Stimulated activated CD4-positive, alpha-beta T cell treated with anti-CD3 and anti-CD28 coated beads, Interleukin-4, amount 100 ng/mL, for 24 hours (primary cell): Measurements from ENCODE around the gene SETMAR.
"Not testable (repeated sequence)": the region's sequence is repeated elsewhere in the genome, so short reads cannot be mapped to it uniquely, and the experiment has no call there.

ENCODE experiments used
- DNase-seq: peaks from one replicate; pipeline ENCODE4 v3.0.0-alpha.2; 2020

Gene SETMAR

DNA sequence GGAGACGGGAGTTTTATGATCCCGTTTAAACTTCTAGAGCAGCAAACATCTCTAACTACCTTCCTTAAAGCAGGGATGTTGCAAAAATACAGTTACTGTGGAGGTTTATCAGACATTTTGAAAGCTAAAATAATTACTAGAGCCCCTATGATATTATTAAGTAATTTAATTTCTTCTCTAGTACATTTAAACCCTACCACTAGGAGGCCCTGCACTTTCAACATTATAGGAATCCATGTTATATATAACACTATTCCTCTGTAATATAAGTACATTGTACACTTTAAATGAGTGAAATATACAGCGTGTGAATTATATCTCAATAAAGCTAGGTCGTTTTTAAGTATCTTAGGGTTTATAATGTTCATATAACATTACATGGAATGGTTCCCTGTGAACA lies 11.5 kb downstream of the SETMAR start:
- DNase-seq = no peak

DNA sequence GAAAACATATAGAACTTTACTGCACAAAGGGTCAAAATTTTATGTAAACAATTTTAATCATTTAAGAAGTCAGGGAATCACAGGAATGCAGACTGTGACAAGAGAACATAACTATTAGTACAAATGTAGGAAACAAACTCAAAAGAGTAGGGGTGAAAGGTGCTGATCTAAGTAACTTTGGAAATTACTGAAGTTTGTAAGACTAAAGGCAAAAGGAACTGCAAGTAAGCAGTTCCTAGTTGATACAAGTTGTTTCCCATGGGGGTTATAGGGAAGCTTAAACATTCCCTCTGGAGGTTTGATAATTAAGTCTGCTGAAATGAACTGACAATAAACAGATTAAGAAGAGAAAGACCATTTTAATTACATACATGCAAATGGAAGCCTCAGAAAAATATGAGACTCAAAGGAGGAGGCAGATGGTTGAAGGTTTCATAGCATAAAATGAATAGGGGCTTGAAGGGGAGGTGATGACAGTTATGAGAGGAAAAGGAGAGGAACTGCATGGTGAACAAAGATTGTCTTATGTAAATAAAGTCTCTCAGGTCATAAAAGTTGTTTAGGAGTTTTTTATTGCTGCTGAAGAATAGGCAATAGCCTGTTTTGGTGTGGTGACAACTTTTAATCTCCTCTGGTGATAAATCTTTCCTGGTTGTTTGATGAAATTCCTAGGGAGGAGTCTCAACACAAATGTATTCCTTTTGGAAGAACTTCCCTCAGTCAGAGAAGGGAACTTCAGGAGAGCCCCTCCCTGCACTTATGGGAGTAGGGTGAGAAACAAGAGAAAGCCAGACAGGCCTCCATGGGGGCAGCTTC lies 17.1 kb downstream of the SETMAR start:
- DNase-seq = no peak

DNA sequence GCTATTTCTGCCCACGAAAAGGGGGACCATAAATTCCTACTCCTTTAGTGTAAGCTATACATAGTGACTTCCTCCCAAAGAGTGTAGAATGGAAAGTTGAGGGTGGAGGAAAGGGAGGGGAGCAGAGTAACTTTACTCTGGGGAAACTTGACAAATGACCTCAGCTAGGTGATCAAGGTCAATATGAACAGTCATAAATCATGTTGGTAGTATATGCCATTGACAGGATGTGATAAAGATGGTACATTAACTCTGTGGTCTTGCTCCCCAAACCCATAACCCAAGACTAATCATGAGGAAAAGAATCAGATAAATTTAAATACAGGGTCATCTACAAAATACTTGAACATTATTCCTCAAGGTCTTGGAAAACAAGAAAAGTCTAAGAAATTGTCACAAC lies 18.6 kb downstream of the SETMAR start:
- DNase-seq = no peak

DNA sequence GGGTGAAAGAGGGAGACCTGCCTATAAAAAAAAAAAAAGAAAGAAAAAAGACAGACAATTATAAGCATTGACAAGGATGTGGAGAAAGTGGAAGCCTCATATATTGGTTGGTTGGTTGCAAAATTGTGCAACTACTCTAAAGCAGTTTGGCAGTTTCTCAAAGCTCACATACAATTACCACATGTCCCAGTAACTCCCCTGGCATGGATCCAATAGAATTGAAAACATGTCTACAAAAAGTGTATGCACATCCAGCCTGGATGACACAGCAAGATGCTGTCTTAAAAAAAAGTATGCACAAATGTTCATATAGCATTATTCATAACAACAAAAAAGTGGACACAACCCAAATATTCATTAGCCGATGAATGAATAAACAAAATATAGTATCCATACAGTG lies 19.5 kb downstream of the SETMAR start:
- no peak for DNase-seq

DNA sequence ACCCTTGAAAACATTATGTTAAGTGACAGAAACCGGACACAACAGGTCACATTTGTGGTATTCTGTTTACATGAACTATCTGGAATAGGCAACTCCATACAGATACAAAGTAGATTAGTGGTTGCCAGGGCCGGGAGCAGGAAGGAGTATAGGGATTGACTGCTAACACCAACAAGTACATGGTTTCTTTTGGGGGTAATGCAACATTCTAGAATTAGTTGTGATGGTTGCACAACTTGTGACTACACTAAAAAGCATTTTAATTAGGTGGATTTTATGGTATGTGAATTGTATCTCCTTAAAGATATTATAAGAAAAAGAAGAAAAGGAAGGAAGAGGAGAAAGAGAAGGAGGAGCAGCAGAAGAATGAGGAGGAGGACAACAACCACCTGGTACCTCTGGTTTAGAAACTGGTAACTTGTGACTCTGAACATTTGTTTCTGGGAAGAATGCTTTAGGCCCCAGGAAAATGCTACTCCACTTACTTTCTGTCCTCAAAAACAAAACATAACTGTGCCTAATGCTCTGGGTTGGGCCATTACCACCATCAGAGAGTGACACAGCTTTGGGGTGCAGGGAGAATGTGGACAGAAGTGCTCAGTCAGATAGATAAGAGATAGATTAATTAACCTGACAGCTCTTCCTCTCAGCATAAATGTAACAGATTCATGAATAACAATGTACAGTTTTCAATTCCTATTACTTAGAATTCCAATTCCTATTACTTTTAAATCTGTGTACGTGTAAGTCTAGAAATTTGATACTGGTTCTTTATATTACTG lies 20.3 kb downstream of the SETMAR start:
- no peak for DNase-seq

DNA sequence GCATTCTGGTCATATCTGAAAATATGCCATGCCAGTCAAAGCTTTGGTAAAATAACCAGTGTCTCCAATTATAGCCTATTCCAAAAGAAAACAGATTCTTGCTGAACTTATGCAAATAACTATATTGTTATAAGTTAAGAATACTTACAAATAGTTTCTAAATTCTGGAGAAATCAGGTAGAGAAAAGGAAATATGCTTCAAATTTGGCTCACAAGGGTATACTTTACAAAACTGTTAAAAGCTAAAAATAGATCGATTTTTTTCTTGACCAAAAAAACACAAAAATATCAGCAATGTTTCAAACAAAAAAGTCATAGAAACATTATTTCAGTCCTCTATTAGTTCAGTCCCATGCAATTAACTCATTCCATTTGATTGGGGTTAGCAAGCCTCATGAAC lies 23.7 kb downstream of the SETMAR start:
- no peak for DNase-seq

DNA sequence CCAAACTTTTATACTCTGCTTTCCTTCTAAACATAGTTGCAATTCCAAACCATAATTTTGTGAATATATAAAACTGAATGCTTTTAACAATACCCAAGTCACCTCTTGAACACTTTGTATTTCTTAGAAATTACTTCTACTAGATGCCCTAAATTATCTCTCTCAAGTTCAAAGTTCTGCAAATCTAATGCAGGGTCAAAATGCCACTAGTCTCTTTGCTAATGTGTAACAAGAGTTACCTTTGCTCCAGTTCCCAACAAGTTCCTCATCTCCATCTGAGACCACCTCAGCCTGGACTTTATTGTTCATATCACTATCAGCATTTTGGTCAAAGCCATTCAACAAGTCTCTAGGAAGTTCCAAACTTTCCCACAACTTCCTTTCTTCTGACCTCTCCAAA lies 26.6 kb downstream of the SETMAR start:
- not testable (repeated sequence) for DNase-seq

DNA sequence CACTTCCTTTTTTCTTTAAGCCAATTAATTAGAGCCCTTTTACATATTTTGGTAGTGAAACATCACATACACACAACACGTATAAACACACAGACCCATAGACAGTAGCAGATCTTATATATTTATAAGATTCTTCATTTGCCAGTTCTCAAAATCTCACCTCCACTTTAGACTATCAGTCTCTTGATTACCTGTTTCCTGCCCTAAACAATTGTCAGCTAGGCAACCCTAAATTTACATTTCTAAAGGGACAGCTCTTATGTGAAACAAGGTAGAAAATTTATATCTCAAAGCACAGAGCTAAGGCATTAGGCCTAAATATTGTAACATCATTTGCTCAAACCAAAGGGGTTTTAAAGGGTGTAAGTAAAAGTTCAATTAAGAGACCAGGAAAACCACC lies 28.9 kb downstream of the SETMAR start:
- DNase-seq = no peak

DNA sequence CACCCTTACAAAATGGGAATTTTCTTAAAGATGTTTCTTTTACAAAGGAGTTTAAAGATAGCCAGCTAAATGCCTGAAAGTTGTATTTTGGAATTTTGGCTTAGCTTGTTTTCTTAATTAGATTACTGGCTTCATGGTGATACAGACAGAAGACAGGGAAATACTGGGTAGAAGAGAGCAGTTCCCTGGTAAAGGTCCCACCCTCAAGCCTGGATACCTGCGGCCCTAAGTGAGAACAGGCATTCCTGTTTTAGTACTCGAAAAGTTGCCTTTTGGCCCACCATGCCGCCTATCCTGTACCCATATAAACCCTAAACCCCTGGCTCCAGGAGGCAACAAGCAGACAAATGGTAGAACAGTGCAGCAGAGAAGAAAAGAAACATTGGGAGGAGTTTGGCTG lies 29.4 kb downstream of the SETMAR start:
- no peak for DNase-seq

DNA sequence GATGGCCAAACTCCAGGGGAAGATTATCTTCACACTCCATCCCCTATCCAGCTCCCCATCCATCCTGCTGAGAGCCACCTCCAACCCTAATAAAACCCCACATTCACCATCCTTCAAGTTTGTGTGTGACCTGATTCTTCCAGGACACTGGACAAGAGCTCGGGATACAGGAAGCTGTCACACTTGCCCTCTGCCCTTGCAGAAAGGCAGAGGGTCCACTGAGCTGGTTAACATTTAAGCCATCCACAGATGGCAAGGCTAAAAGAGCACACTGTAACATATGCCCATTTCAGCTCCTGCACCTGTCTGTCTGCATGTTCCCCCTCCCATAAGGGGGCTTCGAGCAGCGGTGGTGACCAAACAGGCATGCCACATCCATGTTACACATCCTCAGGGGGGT lies 29.8 kb downstream of the SETMAR start:
- no peak for DNase-seq

DNA sequence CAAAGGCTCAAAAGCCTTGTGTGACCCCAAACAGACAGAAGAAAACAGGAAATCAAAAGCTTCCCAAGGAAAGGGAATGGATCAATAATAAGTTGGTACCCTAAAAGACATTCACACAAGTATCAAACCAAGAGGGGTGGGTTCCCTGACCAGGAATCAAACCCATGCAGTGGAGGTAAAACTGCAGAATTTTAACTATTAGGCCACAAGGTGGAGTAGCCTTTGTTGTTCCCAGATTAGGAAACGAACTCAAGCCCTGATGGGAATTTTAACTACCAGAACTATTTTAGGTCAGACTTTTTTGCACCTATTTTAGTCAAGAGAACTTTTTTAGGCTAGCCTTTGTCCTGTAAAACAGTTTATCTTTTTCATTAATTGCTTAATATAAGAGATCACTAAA lies 31.4 kb downstream of the SETMAR start:
- DNase-seq = no peak

DNA sequence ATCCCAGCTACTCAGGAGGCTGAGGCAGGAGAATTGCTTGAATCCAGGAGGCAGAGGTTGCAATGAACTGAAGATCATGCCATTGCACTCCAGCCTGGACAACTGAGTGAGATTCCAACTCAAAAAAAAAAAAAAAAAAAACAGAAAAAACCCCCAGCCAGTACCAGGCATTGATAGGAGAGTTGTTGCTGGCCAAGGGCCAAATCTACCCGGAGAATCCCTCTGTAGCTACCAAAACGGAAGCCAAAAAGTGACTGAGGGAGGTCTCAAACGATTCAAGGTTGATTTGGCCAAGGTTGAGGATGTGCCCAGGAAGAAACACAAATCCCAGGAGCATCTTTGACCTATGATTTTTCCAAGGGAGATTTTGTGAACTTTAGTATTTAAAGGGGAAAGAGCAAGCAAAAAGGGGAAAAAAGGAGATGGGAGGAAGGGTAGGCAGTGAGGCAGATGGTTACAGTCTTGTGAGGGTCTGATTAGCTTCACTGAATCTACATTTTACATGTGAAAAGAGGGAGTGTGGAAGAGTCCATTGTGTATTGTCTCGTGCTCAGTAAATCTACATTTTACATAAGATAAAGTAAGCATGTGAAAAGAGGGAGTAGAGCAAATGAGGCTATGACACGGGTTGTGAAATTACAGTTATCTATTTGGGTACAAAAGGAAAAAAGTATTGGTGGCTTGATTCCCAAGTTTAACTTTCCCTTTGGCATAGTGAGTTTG lies 32.8 kb downstream of the SETMAR start:
- no peak for DNase-seq

DNA sequence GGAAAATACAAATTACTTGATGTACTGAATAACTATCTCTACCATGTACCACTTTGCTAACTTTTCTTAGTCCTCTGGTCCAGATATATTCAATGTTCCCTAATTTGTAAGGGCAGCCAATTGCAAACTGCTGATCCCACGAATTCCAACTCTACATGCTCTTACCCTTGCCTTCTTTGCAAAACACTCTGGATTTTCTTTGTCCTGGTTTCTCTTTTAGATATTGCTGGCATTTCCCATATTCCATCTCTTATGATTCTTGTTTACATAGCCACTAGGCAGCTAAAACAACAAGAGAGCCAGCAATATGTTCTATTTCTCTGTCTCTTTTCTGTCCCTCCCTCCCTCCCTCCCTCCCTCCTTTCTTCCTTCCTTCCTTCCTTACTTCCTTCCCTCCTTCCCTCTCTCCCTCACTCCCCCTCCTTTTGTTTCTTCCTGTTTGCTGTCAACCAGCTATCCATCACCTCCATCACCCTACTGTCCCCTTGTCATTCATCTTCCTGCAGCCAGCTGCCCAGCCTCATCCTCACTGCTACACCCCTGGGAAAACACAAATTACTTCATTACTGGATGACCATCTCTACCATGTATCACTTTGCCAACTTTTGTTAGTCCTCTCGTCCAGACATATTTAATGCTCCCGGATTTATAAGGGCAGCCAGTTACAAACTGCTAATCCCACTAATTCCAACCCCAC lies 33.8 kb downstream of the SETMAR start:
- DNase-seq = no peak

DNA sequence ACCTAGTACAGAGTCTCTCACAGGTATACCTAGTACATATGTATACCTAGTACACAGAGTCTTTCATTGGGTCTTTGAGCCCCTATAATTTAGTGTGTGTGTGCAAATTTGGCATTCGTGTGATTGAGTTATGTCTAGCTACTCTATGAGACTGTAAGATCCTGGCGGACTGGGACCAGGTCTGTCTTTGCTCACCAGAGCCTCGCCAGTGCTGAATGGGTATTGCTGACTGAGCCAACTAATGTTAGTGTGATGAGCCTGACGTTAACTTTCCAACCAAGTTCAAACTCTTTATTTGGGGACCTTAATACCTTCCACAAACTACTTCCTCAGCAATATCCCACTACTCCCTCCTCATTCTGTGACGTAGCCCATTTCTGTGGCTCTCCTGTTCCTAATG lies 35.6 kb downstream of the SETMAR start:
- no peak for DNase-seq

DNA sequence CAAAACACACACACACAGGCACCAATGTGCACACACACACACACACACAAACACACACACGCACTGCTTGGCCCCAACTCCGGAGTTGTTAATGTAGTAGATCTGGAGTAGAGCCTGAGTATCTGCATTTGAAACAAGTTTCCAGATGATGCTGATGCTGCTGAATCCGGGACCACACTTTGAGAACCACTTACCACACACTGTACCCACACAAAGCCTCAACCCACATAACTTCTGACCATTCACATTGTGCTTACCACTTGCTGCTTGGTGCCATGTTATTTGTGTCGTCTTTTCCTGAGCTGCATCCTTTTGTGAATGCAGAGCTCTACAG lies 36.9 kb downstream of the SETMAR start:
- no peak for DNase-seq

DNA sequence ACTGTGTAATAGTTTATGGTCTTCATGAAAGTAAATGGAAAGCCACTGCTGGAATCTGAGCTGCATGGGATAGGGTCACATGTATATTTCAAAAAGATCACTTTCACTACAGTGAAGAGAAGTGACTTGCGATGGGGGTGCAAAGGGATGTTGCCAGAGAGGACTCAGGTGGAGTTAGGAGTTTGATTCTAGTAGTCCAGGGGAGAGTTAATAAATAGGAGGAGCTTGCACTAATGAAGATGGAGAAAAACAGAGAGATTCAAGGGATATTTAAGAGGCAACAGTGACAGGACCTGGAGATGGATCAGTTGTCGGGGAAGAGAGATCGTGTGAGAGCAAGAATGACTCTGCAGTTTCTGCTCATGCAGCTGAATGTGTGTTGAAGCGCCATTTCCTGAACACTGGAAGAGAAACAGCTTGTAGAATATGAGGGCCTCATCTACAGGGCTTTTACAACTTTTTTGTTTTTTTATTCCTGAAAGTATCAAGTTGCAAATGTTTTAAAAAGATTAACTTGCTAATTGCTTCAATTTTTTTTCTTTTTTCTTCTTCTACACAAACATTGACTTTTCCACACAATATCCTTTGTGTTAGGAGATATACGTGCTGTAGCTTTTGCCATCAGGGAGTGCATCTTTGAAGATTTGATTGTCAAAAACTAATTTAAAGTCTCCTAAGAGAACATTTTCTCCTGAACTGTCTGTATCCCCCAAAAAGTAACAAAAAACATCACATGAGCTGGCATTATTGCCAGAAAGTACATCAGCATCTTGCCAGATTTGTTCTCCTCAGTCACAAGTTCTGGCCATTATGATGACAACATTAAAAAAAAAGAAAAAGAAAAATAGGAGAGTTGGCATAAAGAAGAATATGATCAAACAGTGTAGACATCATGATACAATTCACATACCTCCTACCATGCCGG lies 37.5 kb downstream of the SETMAR start:
- no peak for DNase-seq

DNA sequence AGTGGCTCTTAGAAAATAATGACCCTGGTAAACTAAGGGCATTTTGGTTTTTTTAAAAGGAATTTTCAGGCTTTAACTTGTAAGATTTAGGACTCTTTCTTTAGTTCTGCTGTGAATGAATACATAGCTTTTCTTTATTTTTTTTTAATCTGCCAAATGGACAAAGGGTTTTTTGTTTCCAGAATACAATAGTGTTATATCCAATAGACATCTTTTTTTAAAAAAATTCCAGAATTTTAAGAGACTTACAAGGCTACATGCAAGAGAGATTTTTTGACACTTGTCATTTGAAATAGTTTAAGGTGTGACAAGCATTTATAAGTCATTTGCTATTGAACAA lies 38.1 kb downstream of the SETMAR start:
- no peak for DNase-seq

DNA sequence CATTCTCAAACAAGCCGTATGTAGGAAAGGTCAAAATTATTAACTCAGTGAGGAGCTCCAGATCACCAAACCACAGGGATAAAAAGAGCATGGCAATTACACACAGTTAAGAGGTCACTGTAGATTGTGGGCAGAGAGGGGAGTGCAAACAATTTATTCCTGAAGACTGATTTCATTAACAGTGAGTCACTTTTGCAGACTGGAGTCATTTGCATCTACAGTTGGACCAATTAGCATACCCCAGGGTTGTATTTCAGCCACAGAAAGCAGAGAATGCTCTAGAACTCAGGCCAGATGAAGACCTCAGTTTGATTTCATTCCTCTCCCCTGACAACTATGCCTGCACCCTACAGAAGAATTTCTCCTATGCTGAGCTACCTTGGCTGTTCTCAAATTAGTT lies 40.1 kb downstream of the SETMAR start:
- no peak for DNase-seq

DNA sequence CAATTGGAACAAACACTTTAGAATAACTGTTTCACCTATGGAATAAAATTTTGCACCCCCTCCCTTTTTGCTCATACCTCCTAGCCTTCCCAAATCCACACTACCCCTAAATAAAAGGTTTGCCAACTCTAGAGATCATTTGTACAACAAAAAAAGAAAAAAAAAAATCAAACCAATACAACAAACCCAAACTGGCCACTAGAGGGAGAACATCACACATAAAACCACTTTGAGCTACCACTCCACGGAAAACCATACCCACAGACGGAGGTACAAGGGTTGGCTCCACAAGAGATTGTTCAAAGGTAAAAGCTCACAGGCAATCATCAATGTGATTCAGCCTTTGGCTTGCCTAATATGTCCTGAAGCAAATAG lies 47.6 kb downstream of the SETMAR start:
- peak; percentile 64 for DNase-seq

DNA sequence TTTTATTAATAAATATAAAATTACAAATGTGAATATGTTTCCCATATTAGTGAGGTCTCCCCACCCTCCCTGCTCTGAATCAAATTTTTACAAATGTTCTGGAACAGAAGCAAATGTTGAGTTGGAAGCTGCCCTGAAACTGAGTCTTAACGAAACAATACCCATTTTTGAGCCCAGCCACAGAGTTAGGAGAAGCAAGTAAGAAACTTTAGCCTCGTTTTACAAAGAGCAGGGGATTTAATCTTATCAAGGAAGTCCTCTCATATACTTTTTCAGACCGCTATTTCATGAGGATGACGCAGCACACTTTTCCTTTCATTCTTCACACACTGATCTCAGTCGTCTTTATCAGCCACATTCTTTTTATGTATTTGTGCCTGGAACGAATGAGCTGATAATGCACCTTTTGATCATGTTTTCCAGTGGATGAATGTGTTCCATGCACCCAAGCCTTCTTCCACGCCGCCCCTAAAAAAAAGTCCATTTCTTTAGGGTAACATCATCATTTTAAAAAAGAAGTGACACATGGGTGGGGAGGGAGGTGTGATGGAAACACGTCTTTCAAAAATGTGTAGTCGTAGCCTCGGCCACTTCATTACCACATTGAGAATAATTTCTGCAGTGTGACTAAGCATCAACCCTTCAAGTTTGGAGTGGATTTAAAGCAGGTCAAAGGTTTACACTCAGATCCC lies 48.1 kb downstream of the SETMAR start:
- DNase-seq = peak; percentile 64

DNA sequence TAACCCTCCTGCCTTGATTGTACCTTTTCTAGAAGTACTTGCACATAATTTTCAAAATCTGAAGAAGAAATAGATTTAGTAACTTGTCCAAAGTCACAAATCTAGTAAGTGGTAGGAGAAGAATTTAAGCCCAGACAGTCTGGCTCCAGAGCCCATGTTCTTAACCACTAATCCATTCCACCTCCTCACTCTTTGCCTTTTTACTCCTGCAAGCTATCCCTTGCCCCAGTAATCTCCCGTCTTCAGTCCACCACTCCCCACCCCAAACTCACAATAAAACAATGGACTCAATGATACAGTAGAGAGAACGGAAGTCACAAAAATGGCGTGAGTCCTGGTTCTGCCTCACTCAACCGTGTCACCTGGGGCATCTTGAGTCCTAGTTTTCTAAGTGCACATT lies 48.7 kb downstream of the SETMAR start:
- DNase-seq = no peak
